Astrocyte (in vitro differentiated cells and primary cell): ENCODE measurements around the gene NAT14. TPM values are rescaled to one million over a fixed set of nuclear protein-coding genes. Genes with fewer than 3 reads are reported as not detected.

ENCODE experiments used
- DNase-seq: peaks from one replicate; pipeline ENCODE4 v3.0.0-alpha.2; 2010; ENCODE audit warnings: low read depth
- FAIRE-seq: peaks from 2 replicates; lab custom pipeline; 2011; peaks lifted over from hg19 to GRCh38; lab: Jason Lieb, UNC
- H2AFZ ChIP-seq: 2 replicates; pipeline ENCODE4 v1.6.0; 2012; ENCODE audit warnings: low read depth, low read length, inconsistent platforms
- H3K27ac ChIP-seq: 2 replicates; pipeline ENCODE4 v1.5.1; 2011; ENCODE audit warnings: low read depth, low read length, inconsistent platforms
- H3K27me3 ChIP-seq: 2 replicates; pipeline ENCODE4 v1.6.0; 2011; ENCODE audit warnings: low read length, inconsistent platforms; ENCODE audit not compliant: insufficient read depth
- H3K36me3 ChIP-seq: 2 replicates; pipeline ENCODE4 v1.5.1; 2011; ENCODE audit warnings: low read length, inconsistent platforms; ENCODE audit not compliant: insufficient read depth
- H3K4me1 ChIP-seq: 2 replicates; pipeline ENCODE4 v1.5.1; 2011; ENCODE audit warnings: low read length, inconsistent platforms; ENCODE audit not compliant: insufficient read depth
- H3K4me2 ChIP-seq: 2 replicates; pipeline ENCODE4 v1.6.0; 2012; ENCODE audit warnings: low read length, inconsistent platforms
- H3K4me3 ChIP-seq: 2 replicates; pipeline ENCODE4 v1.5.1; 2011; ENCODE audit warnings: low read depth, mild to moderate bottlenecking, low read length, inconsistent platforms; ENCODE audit not compliant: insufficient read depth
- H3K79me2 ChIP-seq: 2 replicates; pipeline ENCODE4 v1.6.0; 2012; ENCODE audit warnings: mild to moderate bottlenecking, low read length, inconsistent platforms; ENCODE audit not compliant: insufficient read depth
- H3K9ac ChIP-seq: 2 replicates; pipeline ENCODE4 v1.6.0; 2012; ENCODE audit warnings: mild to moderate bottlenecking, low read length, inconsistent platforms
- H3K9me3 ChIP-seq: 2 replicates; pipeline ENCODE4 v1.5.1; 2012; ENCODE audit warnings: low read depth, mild to moderate bottlenecking, low read length, inconsistent platforms; ENCODE audit not compliant: insufficient read depth
- H4K20me1 ChIP-seq: 2 replicates; pipeline ENCODE4 v1.6.0; 2012; ENCODE audit warnings: low read length, inconsistent platforms; ENCODE audit not compliant: insufficient read depth
- H3K27ac Mint-ChIP-seq: one replicate; pipeline ENCODE4 v1.8.0; 2021; ENCODE audit warnings: mild to moderate bottlenecking, mixed read lengths; ENCODE audit not compliant: unreplicated experiment
- H3K27me3 Mint-ChIP-seq: one replicate; pipeline ENCODE4 v1.8.0; 2021; ENCODE audit warnings: low read depth, mixed read lengths; ENCODE audit not compliant: unreplicated experiment
- H3K36me3 Mint-ChIP-seq: one replicate; pipeline ENCODE4 v1.8.0; 2021; ENCODE audit warnings: low read depth, mixed read lengths; ENCODE audit not compliant: unreplicated experiment
- H3K4me1 Mint-ChIP-seq: one replicate; pipeline ENCODE4 v1.8.0; 2021; ENCODE audit warnings: low read depth, mixed read lengths; ENCODE audit not compliant: unreplicated experiment
- H3K4me3 Mint-ChIP-seq: one replicate; pipeline ENCODE4 v1.8.0; 2021; ENCODE audit warnings: mild to moderate bottlenecking, moderate library complexity, mixed read lengths; ENCODE audit not compliant: unreplicated experiment
- H3K9me3 Mint-ChIP-seq: one replicate; pipeline ENCODE4 v1.8.0; 2021; ENCODE audit warnings: mild to moderate bottlenecking, mixed read lengths; ENCODE audit not compliant: unreplicated experiment
- EZH2 ChIP-seq: IDR thresholded peaks from 2 replicates; pipeline ENCODE4 v1.6.1; 2012; ENCODE audit warnings: mild to moderate bottlenecking, low read length, inconsistent platforms; ENCODE audit not compliant: insufficient read depth
- total RNA-seq: library from RNA; stranded (reverse); gene quantifications from 2 replicates; pipeline ENCODE4 v1.2.1, GENCODE V29; 2021
- TF ChIP-seq, protein P1 (sequence below): IDR thresholded peaks from 2 replicates; pipeline ENCODE4 v1.5.1; 2011; ENCODE audit warnings: low read depth, mild to moderate bottlenecking, inconsistent platforms, low read length, moderate library complexity; ENCODE audit not compliant: insufficient read depth

The NAT14 gene
- total RNA-seq, 1 donor from 2014 or later: 71.2 TPM

DNA sequence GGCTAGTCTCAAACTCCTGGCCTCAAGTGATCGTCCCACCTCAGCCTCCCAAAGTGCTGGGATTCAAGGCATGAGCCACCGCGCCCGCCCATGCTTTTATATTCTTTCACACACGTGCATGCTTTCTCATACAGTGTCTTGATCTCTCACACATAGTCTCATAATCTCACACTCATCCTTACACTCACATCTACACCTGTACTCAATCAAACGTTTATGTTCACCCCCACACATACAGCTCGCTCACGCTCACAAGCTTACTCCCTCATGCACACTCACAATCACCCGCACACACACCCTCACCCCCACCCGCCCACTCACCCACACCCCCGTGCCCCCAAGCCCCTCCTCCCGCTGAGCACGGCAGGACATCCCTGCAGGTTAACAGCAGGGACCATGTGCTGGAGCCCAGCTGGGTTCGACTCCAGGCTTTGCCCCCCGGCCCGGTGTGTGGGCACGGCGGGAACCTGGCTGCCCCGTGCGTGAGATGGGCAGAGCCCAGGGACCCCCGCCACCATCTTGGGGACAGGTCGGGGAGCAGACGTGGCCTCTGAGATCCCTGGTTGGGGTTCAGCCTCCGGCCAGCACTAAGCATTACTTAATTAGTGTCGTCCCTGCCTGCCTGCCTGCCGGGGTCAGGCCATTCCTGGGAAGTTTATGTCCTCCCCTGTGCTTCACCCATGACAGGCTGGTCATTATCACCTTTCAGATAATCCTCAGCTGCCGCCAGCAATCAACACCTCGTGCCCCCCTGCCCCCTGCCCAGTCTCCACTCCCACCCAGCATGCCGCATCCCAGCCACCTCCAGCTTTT, 40.5 kb downstream of the NAT14 start:
- H4K20me1 ChIP-seq: no peaks in the 10 kb centered on the region
- Mint-ChIP-seq H3K36me3 (no peaks in the 10 kb centered on the region), H3K9me3 (no peaks in the 10 kb centered on the region), H3K4me3 (no peak overlapping the region), H3K27ac (no peak overlapping the region), H3K27me3 (no peaks in the 10 kb centered on the region), H3K4me1 (no peaks in the 10 kb centered on the region)
- no peak overlapping the region for H3K4me2 ChIP-seq
- H3K27ac ChIP-seq: no peak overlapping the region
- no peaks in the 10 kb centered on the region for H3K27me3 ChIP-seq
- no peak for FAIRE-seq
- H3K4me3 ChIP-seq: no peak overlapping the region
- H3K4me1 ChIP-seq: no peaks in the 10 kb centered on the region
- H3K79me2 ChIP-seq: no peaks in the 10 kb centered on the region
- H3K36me3 ChIP-seq: no peaks in the 10 kb centered on the region
- no peak for DNase-seq
- H3K9ac ChIP-seq: no peak overlapping the region
- no peaks in the 10 kb centered on the region for H3K9me3 ChIP-seq
- no peak overlapping the region for H2AFZ ChIP-seq
- TF ChIP-seq, protein P1, sequence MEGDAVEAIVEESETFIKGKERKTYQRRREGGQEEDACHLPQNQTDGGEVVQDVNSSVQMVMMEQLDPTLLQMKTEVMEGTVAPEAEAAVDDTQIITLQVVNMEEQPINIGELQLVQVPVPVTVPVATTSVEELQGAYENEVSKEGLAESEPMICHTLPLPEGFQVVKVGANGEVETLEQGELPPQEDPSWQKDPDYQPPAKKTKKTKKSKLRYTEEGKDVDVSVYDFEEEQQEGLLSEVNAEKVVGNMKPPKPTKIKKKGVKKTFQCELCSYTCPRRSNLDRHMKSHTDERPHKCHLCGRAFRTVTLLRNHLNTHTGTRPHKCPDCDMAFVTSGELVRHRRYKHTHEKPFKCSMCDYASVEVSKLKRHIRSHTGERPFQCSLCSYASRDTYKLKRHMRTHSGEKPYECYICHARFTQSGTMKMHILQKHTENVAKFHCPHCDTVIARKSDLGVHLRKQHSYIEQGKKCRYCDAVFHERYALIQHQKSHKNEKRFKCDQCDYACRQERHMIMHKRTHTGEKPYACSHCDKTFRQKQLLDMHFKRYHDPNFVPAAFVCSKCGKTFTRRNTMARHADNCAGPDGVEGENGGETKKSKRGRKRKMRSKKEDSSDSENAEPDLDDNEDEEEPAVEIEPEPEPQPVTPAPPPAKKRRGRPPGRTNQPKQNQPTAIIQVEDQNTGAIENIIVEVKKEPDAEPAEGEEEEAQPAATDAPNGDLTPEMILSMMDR: no peak
- no peak for TF ChIP-seq EZH2

DNA sequence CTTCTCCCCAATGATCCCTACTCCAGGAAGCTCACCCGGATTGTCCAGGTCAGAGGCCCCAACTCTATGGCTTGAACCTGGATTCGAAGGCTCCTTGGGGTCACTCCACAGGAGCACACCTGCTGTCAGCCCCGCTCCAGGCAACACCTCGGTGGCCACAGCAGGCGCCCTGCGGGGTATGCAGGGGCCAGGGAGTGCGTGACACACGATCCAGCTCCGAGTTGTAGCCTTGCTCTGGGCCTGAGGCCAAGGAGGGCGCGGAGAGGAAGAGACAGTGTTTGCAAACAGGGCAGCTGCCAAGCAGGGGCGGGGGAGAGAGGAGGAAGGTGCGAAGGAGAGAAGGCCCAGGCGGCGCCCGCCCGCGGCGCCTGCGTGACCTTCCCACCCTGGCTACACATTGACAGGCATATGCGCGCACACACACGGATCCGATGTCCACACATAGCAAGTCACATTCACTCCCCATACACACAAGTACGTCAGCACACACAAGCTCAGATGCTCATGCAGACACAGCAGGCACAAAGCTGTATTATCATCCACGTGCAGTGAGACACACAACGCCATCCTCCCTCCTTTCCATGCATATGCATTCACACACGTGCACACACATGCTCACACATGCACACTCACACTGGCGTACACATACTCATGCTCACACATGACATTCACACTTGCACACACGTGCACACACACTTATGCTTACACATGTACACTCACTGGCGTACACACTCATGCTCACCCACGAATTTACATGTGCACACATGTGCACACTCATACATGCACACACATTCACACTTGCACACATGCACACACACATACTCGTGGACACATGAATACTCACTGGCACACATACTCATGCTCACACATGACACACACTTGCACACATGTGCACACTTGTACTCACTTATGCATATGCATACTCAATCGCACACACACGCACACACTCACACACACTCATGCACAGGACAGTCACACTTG, 41.5 kb downstream of the NAT14 start:
- DNase-seq (peak; percentile 46), FAIRE-seq (no peak)
- H3K27me3 ChIP-seq: no peaks in the 10 kb centered on the region
- TF ChIP-seq, protein P1: no peak
- TF ChIP-seq EZH2: no peak
- H3K4me3 ChIP-seq: no peak overlapping the region
- H3K4me1 Mint-ChIP-seq: no peaks in the 10 kb centered on the region
- H3K27ac ChIP-seq: no peak overlapping the region
- H3K27me3 Mint-ChIP-seq: no peaks in the 10 kb centered on the region
- no peak overlapping the region for H3K9ac ChIP-seq
- H3K4me3 Mint-ChIP-seq: no peak overlapping the region
- H3K9me3 Mint-ChIP-seq: no peaks in the 10 kb centered on the region
- no peak overlapping the region for H2AFZ ChIP-seq
- H3K4me2 ChIP-seq: no peak overlapping the region
- no peaks in the 10 kb centered on the region for H4K20me1 ChIP-seq
- no peaks in the 10 kb centered on the region for H3K36me3 ChIP-seq
- H3K9me3 ChIP-seq: no peaks in the 10 kb centered on the region
- no peak overlapping the region for H3K27ac Mint-ChIP-seq
- H3K79me2 ChIP-seq: no peaks in the 10 kb centered on the region
- no peaks in the 10 kb centered on the region for H3K36me3 Mint-ChIP-seq
- H3K4me1 ChIP-seq: no peaks in the 10 kb centered on the region
